CD4-positive, CD25-positive, alpha-beta regulatory T cell (primary cell): ENCODE data around the gene UBE2I. TPM values are rescaled to one million over a fixed set of nuclear protein-coding genes. Genes with fewer than 3 reads are reported as not detected.

Experiments
- ATAC-seq, 2 donors: fragments of 150-1000 bp; cut with Tn5 transposase; one replicate each; pipeline ENCODE4 v1.10.0; 2021; ENCODE audit warnings: low read depth in 2 of 2, moderate number of reproducible peaks in 2 of 2, moderate library complexity in 1 of 2
- DNase-seq, 3 donors: peaks; one replicate each; pipeline versions ENCODE4 v3.0.0 to v3.0.0-alpha.2; 2012 to 2022; ENCODE audit warnings: mixed read lengths in 1 of 3
- H3K27ac ChIP-seq: one replicate; pipeline ENCODE4 v1.7.0; 2013; ENCODE audit warnings: mild to moderate bottlenecking, low read length; ENCODE audit not compliant: insufficient read depth, poor library complexity, severe bottlenecking
- H3K27me3 ChIP-seq: one replicate; pipeline ENCODE4 v1.7.0; 2013; ENCODE audit warnings: low read length; ENCODE audit not compliant: control insufficient read depth, insufficient read depth
- H3K36me3 ChIP-seq: one replicate; pipeline ENCODE4 v1.7.0; 2013; ENCODE audit warnings: mild to moderate bottlenecking, low read length, moderate library complexity; ENCODE audit not compliant: control insufficient read depth, insufficient read depth
- H3K4me1 ChIP-seq: 2 replicates; pipeline ENCODE4 v1.7.0; 2013; ENCODE audit warnings: mild to moderate bottlenecking, low read length; ENCODE audit not compliant: insufficient read depth, control insufficient read depth, poor library complexity, severe bottlenecking
- H3K4me3 ChIP-seq: one replicate; pipeline ENCODE4 v1.7.0; 2013; ENCODE audit warnings: low read depth, mild to moderate bottlenecking, low read length, moderate library complexity
- H3K9me3 ChIP-seq, 2 experiments: 1 replicate in 1 of 2; 2 replicates in 1 of 2; pipeline ENCODE4 v1.7.0; 2013; ENCODE audit warnings: low read length in 2 of 2, mild to moderate bottlenecking in 1 of 2, moderate library complexity in 1 of 2; ENCODE audit not compliant: control insufficient read depth in 2 of 2
- H3K27ac Mint-ChIP-seq, 3 donors: one replicate each; pipeline ENCODE4 v1.8.0; 2020 to 2022; ENCODE audit warnings: mild to moderate bottlenecking in 3 of 3, mixed read lengths in 3 of 3, moderate library complexity in 2 of 3
- H3K27me3 Mint-ChIP-seq: one replicate; pipeline ENCODE4 v1.8.0; 2022; ENCODE audit warnings: mild to moderate bottlenecking, mixed read lengths
- H3K36me3 Mint-ChIP-seq: one replicate; pipeline ENCODE4 v1.8.0; 2020; ENCODE audit warnings: mixed read lengths
- H3K4me1 Mint-ChIP-seq, 4 donors: one replicate each; pipeline ENCODE4 v1.8.0; 2020 to 2022; ENCODE audit warnings: mixed read lengths in 4 of 4, mild to moderate bottlenecking in 1 of 4
- H3K4me3 Mint-ChIP-seq, 4 donors: one replicate each; pipeline ENCODE4 v1.8.0; 2020 to 2022; ENCODE audit warnings: mild to moderate bottlenecking in 4 of 4, mixed read lengths in 4 of 4, moderate library complexity in 3 of 4
- H3K9me3 Mint-ChIP-seq, 7 donors: one replicate each; pipeline ENCODE4 v1.8.0; 2020 to 2022; ENCODE audit warnings: mixed read lengths in 7 of 7, mild to moderate bottlenecking in 3 of 7, moderate library complexity in 2 of 7
- polyA plus RNA-seq, 4 donors: library from polyadenylated mRNA; unstranded; fragments of 300-500 nt; fragmentation: Illumina TruSeq; gene quantifications; one replicate each; pipeline ENCODE4 v1.2.3, GENCODE V29; 2021
- total RNA-seq: library from RNA; stranded (reverse); gene quantifications from one replicate; pipeline ENCODE4 v1.2.3, GENCODE V29; 2022

The UBE2I gene
- total and polyA plus RNA-seq, 5 donors from 2014 or later = 75.5 to 205 (median 95.6) TPM

GRCh38 chr16:1309888-1310831 lies 724 bp downstream of the UBE2I start:
- Histone ChIP-seq H3K4me3 (peak overlapping the region; percentile 96), H3K27me3 (no peaks in the 10 kb centered on the region), H3K27ac (peak overlapping the region; percentile 64), H3K9me3 (no peaks in the 10 kb centered on the region), H3K36me3 (peaks cover 19% of the 10 kb centered on the region), H3K4me1 (peaks cover 46% of the 10 kb centered on the region)
- peak; percentile 54 to 70 (median 55) for DNase-seq
- ATAC-seq = peak; percentile 7 to 19
- Mint-ChIP-seq H3K27me3 (peaks cover 5% of the 10 kb centered on the region), H3K4me3 (peak overlapping the region; percentile 93 to 98 (median 96)), H3K4me1 (peaks cover 4 to 44% (median 17%) of the 10 kb centered on the region in 4 donors), H3K36me3 (peaks cover 10% of the 10 kb centered on the region), H3K9me3 (peaks cover 0 to 1% (median 0%) of the 10 kb centered on the region in 7 donors), H3K27ac (peak overlapping the region; percentile 88 to 99 (median 98))

- H3K27me3 ChIP-seq = no peaks in the 10 kb centered on the region
- peaks cover 0 to 1% (median 0%) of the 10 kb centered on the region in 7 donors for H3K9me3 Mint-ChIP-seq
- peak overlapping the region; percentile 88 to 99 (median 98) for H3K27ac Mint-ChIP-seq
- H3K4me1 Mint-ChIP-seq = peaks cover 4 to 44% (median 17%) of the 10 kb centered on the region in 4 donors
- H3K9me3 ChIP-seq = no peaks in the 10 kb centered on the region
- peak overlapping the region; percentile 64 for H3K27ac ChIP-seq
- H3K36me3 Mint-ChIP-seq = peaks cover 12% of the 10 kb centered on the region
- peak overlapping the region; percentile 93 to 98 (median 96) for H3K4me3 Mint-ChIP-seq
- H3K36me3 ChIP-seq = peaks cover 26% of the 10 kb centered on the region
- H3K27me3 Mint-ChIP-seq = peaks cover 5% of the 10 kb centered on the region
- H3K4me1 ChIP-seq = peaks cover 41% of the 10 kb centered on the region
- ATAC-seq = no peak
- peak in 2 of 3 donors; percentile 32 to 71 for DNase-seq
- peak overlapping the region; percentile 96 for H3K4me3 ChIP-seq
These were observed 1.4 kb downstream of the UBE2I start for GRCh38 chr16:1310832-1311200.

DNA sequence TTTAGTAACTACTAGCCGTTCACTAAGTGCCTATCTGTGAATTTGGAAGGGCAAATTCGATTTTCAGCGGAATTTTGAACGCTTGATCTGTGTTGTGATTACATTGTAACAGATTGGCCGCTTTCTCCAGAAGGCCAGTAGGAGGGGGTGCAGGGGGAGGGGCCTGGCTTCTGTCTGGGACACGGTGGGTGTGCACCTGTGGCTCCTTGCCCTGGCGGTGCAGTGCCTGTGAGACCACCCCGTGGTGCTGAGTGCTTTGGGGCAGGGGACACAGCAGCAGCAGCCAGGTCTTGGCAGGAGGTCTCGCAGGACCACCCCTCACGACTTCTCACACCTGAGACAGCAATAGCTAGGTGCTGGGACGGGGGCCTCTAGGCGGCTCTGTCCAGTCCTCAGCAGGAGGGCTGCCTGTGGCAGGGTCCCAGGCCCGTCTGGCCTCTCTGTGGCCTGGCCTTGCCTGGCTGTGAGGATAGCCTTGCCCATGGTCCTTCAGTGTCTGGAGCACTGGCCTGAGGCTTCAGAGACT lies 1.8 kb downstream of the UBE2I start:
- Mint-ChIP-seq H3K27me3 (peaks cover 5% of the 10 kb centered on the region), H3K4me1 (peaks cover 4 to 43% (median 17%) of the 10 kb centered on the region in 4 donors), H3K4me3 (peak overlapping the region; percentile 93 to 98 (median 96)), H3K9me3 (peaks cover 0 to 1% (median 0%) of the 10 kb centered on the region in 7 donors), H3K36me3 (peaks cover 17% of the 10 kb centered on the region), H3K27ac (peak overlapping the region; percentile 43 to 99 (median 88))
- no peak for DNase-seq
- Histone ChIP-seq H3K4me1 (peaks cover 40% of the 10 kb centered on the region), H3K36me3 (peaks cover 30% of the 10 kb centered on the region), H3K4me3 (peak overlapping the region; percentile 96), H3K27me3 (no peaks in the 10 kb centered on the region), H3K27ac (peak overlapping the region; percentile 64), H3K9me3 (no peaks in the 10 kb centered on the region)
- ATAC-seq = no peak

DNA sequence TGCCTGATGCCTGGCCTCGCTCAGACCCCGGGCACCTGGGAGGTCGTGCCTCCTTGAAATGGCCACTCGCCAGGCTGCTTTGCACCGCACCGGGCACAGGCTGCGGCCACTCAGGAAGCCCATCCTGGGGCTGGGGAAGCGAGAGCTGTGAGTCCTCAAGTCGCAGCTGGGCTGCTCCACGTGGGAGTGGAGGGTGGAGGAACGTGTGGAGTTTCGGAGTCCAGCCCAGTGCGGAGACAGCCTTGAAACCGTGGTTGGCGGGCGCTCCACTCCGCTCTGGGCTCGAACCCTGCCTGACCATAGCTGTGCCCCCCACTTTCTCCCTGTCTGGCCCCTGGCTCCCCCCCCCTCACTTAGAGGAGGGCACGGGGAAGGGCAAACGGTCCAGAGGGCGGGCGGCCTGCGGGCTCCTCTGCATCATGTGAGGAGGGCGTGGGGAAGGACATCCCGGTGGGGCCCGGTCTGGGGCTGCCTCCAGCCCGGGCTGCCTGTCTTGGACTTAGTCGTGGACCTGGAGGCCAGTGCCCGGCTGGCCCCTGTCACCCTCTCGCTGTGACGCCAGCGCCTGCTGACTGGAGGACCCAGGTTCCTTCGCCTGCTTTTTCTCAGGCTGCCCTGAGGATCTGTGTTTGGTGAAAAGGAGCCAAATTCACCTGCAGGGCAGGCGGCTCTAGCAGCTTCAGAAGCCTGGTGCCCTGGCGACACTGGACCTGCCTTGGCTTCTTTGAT lies 2.5 kb downstream of the UBE2I start:
- ATAC-seq (no peak), DNase-seq (no peak)
- Histone ChIP-seq H3K27me3 (no peaks in the 10 kb centered on the region), H3K36me3 (peaks cover 37% of the 10 kb centered on the region), H3K4me3 (peak overlapping the region; percentile 96), H3K9me3 (no peaks in the 10 kb centered on the region), H3K27ac (no peak overlapping the region), H3K4me1 (peaks cover 40% of the 10 kb centered on the region)
- peaks cover 0 to 1% (median 0%) of the 10 kb centered on the region in 7 donors for H3K9me3 Mint-ChIP-seq
- peaks cover 22% of the 10 kb centered on the region for H3K36me3 Mint-ChIP-seq
- H3K4me1 Mint-ChIP-seq = peaks cover 4 to 40% (median 16%) of the 10 kb centered on the region in 4 donors
- H3K4me3 Mint-ChIP-seq = peak overlapping the region in 3 of 4 donors; percentile 93 to 97 (median 94)
- H3K27me3 Mint-ChIP-seq = peaks cover 5% of the 10 kb centered on the region
- peak overlapping the region in 1 of 3 donors; percentile 43 for H3K27ac Mint-ChIP-seq

DNA sequence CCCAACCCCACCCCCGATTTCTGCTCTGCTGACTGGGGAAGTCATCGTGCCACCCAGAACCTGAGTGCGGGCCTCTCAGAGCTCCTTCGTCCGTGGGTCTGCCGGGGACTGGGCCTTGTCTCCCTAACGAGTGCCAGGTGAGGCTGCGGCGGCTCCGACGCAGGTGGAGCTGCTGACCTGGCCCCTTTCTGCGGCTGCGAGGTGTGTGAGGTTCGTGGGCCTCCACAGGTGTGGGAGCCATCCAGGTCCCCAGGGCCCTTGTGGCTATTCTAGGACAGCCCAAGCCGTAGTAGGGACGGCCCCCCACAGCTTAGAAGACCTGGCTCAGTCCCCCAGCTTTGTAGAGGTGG lies 3.0 kb downstream of the UBE2I start:
- ATAC-seq (no peak), DNase-seq (no peak)
- H3K27ac ChIP-seq = no peak overlapping the region
- H3K36me3 Mint-ChIP-seq = peaks cover 22% of the 10 kb centered on the region
- H3K9me3 Mint-ChIP-seq = peaks cover 0 to 1% (median 0%) of the 10 kb centered on the region in 7 donors
- H3K4me1 ChIP-seq = peaks cover 40% of the 10 kb centered on the region
- peaks cover 5% of the 10 kb centered on the region for H3K27me3 Mint-ChIP-seq
- H3K27me3 ChIP-seq = no peaks in the 10 kb centered on the region
- no peaks in the 10 kb centered on the region for H3K9me3 ChIP-seq
- peaks cover 42% of the 10 kb centered on the region for H3K36me3 ChIP-seq
- peaks cover 4 to 41% (median 16%) of the 10 kb centered on the region in 4 donors for H3K4me1 Mint-ChIP-seq
- H3K4me3 ChIP-seq = no peak overlapping the region
- H3K4me3 Mint-ChIP-seq = peak overlapping the region; percentile 41 to 84 (median 60)
- H3K27ac Mint-ChIP-seq = no peak overlapping the region

- no peak overlapping the region for H3K27ac Mint-ChIP-seq
- H3K4me1 Mint-ChIP-seq = peaks cover 4 to 45% (median 16%) of the 10 kb centered on the region in 4 donors
- Histone ChIP-seq H3K27me3 (no peaks in the 10 kb centered on the region), H3K9me3 (no peaks in the 10 kb centered on the region), H3K36me3 (peaks cover 47% of the 10 kb centered on the region), H3K27ac (no peak overlapping the region), H3K4me3 (no peak overlapping the region), H3K4me1 (peaks cover 40% of the 10 kb centered on the region)
- ATAC-seq (no peak), DNase-seq (no peak)
- H3K4me3 Mint-ChIP-seq = peak overlapping the region; percentile 41 to 84 (median 66)
- peaks cover 5% of the 10 kb centered on the region for H3K27me3 Mint-ChIP-seq
- H3K36me3 Mint-ChIP-seq = peaks cover 26% of the 10 kb centered on the region
- peaks cover 0 to 1% (median 0%) of the 10 kb centered on the region in 7 donors for H3K9me3 Mint-ChIP-seq
These were observed 3.5 kb downstream of the UBE2I start for GRCh38 chr16:1312903-1313302.

GRCh38 chr16:1313721-1314369 lies 4.4 kb downstream of the UBE2I start:
- H3K4me3 Mint-ChIP-seq = peak overlapping the region in 1 of 4 donors; percentile 60
- peaks cover 56% of the 10 kb centered on the region for H3K36me3 ChIP-seq
- no peak for ATAC-seq

More at GRCh38 chr16:1313721-1314369, 4.4 kb downstream of the UBE2I start:
- Histone ChIP-seq H3K4me3 (no peak overlapping the region), H3K4me1 (peaks cover 40% of the 10 kb centered on the region), H3K27me3 (no peaks in the 10 kb centered on the region), H3K27ac (no peak overlapping the region), H3K9me3 (no peaks in the 10 kb centered on the region)
- Mint-ChIP-seq H3K27me3 (peaks cover 4% of the 10 kb centered on the region), H3K27ac (no peak overlapping the region), H3K36me3 (peaks cover 32% of the 10 kb centered on the region), H3K4me1 (peaks cover 4 to 41% (median 18%) of the 10 kb centered on the region in 4 donors), H3K9me3 (peaks cover 0 to 1% (median 0%) of the 10 kb centered on the region in 7 donors)
- no peak for DNase-seq
